Endothelial cell (in vitro differentiated cells): ENCODE results near the gene GATAD2A. TPM values are rescaled to one million over a fixed set of nuclear protein-coding genes. Genes with fewer than 3 reads are reported as not detected.

Source experiments
- DNase-seq: peaks from one replicate; pipeline ENCODE4 v3.0.0; 2021; ENCODE audit warnings: low spot score
- H3K27ac Mint-ChIP-seq: one replicate; pipeline ENCODE4 v1.8.0; 2021; ENCODE audit warnings: mixed read lengths, inconsistent platforms; ENCODE audit not compliant: unreplicated experiment
- H3K27me3 Mint-ChIP-seq: one replicate; pipeline ENCODE4 v1.8.0; 2021; ENCODE audit warnings: mild to moderate bottlenecking, moderate library complexity, mixed read lengths, inconsistent platforms; ENCODE audit not compliant: unreplicated experiment
- H3K36me3 Mint-ChIP-seq: one replicate; pipeline ENCODE4 v1.8.0; 2021; ENCODE audit warnings: mild to moderate bottlenecking, low read depth, mixed read lengths, inconsistent platforms; ENCODE audit not compliant: unreplicated experiment
- H3K4me1 Mint-ChIP-seq: one replicate; pipeline ENCODE4 v1.8.0; 2021; ENCODE audit warnings: mild to moderate bottlenecking, mixed read lengths, inconsistent platforms; ENCODE audit not compliant: unreplicated experiment
- H3K4me3 Mint-ChIP-seq: one replicate; pipeline ENCODE4 v1.8.0; 2021; ENCODE audit warnings: mild to moderate bottlenecking, mixed read lengths, inconsistent platforms; ENCODE audit not compliant: unreplicated experiment
- H3K9me3 Mint-ChIP-seq: one replicate; pipeline ENCODE4 v1.8.0; 2021; ENCODE audit warnings: mixed read lengths, inconsistent platforms; ENCODE audit not compliant: unreplicated experiment
- CTCF ChIP-seq: fragments of 200-600 bp; sonication (generic); IDR thresholded peaks from one replicate; pipeline ENCODE4 v1.5.0; 2021; ENCODE audit warnings: antibody characterized with exemption; ENCODE audit not compliant: unreplicated experiment
- total RNA-seq: library from RNA; stranded (reverse); fragmentation: NEBNext Ultra II Directional; extraction: Animal tissue kit (Norgen Biotek cat#: 25700); gene quantifications from one replicate; pipeline ENCODE4 v1.2.1, GENCODE V29; 2021; ENCODE audit not compliant: unreplicated experiment

Gene GATAD2A
- total RNA-seq, 1 donor from 2014 or later, result 150 TPM

- Mint-ChIP-seq H3K36me3 (peaks cover 4% of the 10 kb centered on the region), H3K9me3 (no peaks in the 10 kb centered on the region), H3K4me1 (no peaks in the 10 kb centered on the region), H3K4me3 (no peak overlapping the region), H3K27me3 (peaks cover 6% of the 10 kb centered on the region), H3K27ac (no peak overlapping the region)
- no peak for TF ChIP-seq CTCF
- DNase-seq, result no peak
Observed at GRCh38 chr19:19547674-19548336, 142.3 kb downstream of the GATAD2A start.

- DNase-seq, result no peak
- H3K4me3 Mint-ChIP-seq, result no peak overlapping the region
- peaks cover 10% of the 10 kb centered on the region for H3K27me3 Mint-ChIP-seq
- TF ChIP-seq CTCF, result no peak
- no peaks in the 10 kb centered on the region for H3K9me3 Mint-ChIP-seq
- peaks cover 4% of the 10 kb centered on the region for H3K36me3 Mint-ChIP-seq
- H3K4me1 Mint-ChIP-seq, result no peaks in the 10 kb centered on the region
- no peak overlapping the region for H3K27ac Mint-ChIP-seq
Observed at GRCh38 chr19:19548915-19549759, 143.7 kb downstream of the GATAD2A start.

- no peak for DNase-seq
- Mint-ChIP-seq H3K27me3 (peaks cover 10% of the 10 kb centered on the region), H3K4me1 (no peaks in the 10 kb centered on the region), H3K4me3 (no peak overlapping the region), H3K36me3 (peaks cover 4% of the 10 kb centered on the region), H3K27ac (no peak overlapping the region), H3K9me3 (no peaks in the 10 kb centered on the region)
- TF ChIP-seq CTCF, result no peak
Observed at GRCh38 chr19:19549804-19550464, 144.5 kb downstream of the GATAD2A start.

GRCh38 chr19:19550485-19550929 lies 145.0 kb downstream of the GATAD2A start:
- Mint-ChIP-seq H3K4me1 (no peaks in the 10 kb centered on the region), H3K9me3 (no peaks in the 10 kb centered on the region), H3K36me3 (peaks cover 4% of the 10 kb centered on the region), H3K4me3 (no peak overlapping the region), H3K27ac (no peak overlapping the region), H3K27me3 (peaks cover 12% of the 10 kb centered on the region)
- no peak for DNase-seq
- TF ChIP-seq CTCF, result no peak
